GM23248 (cell line): ENCODE results near the gene CARD16.

Experiments
- EZH2 ChIP-seq: fragments of 200-600 bp; sonication (generic); IDR thresholded peaks from 2 replicates; pipeline ENCODE4 v1.6.1; 2018; ENCODE audit warnings: antibody characterized with exemption, mild to moderate bottlenecking; ENCODE audit not compliant: insufficient read depth, poor library complexity, severe bottlenecking
- EZH2phosphoT487 ChIP-seq: fragments of 200-600 bp; sonication (generic); IDR thresholded peaks from 2 replicates; pipeline ENCODE4 v1.6.1; 2018; ENCODE audit warnings: antibody characterized with exemption, moderate library complexity, mild to moderate bottlenecking, low read depth; ENCODE audit not compliant: insufficient read depth

- TF ChIP-seq EZH2 (no peak), EZH2phosphoT487 (no peak)
These were observed 22.1 kb downstream of the CARD16 start, which contains the start of gene CASP5 for GRCh38 chr11:105023003-105023402.
